Transverse colon (tissue), 4 donors: Measurements from ENCODE around the gene ZNF652. TPM values are rescaled to one million over a fixed set of nuclear protein-coding genes. Genes with fewer than 3 reads are reported as not detected.

Experiments used
- DNase-seq: peaks from one replicate; pipeline ENCODE4 v3.0.0-alpha.2; 2019
- H3K27ac ChIP-seq, 4 donors: fragments of 200-600 bp; sonication (generic); 2 replicates each; pipeline ENCODE4 v1.5.1; 2016 to 2018; ENCODE audit warnings: inconsistent platforms in 4 of 4
- H3K27me3 ChIP-seq: fragments of 200-600 bp; sonication (generic); 2 replicates; pipeline ENCODE4 v1.5.1; 2017; ENCODE audit warnings: inconsistent platforms
- H3K36me3 ChIP-seq, 4 donors: fragments of 200-600 bp; sonication (generic); 2 replicates each; pipeline ENCODE4 v1.5.1; 2017 to 2019; ENCODE audit warnings: inconsistent platforms in 4 of 4
- H3K4me1 ChIP-seq, 4 donors: fragments of 200-600 bp; sonication (generic); 2 replicates each; pipeline ENCODE4 v1.5.1; 2017 to 2020; ENCODE audit warnings: inconsistent platforms in 4 of 4
- H3K4me3 ChIP-seq, 4 donors: fragments of 200-600 bp; sonication (generic); 1 replicate in 1 of 4; 2 replicates in 3 of 4; pipeline versions ENCODE4 v1.5.1 to v1.6.1; 2017 to 2019; ENCODE audit warnings: inconsistent platforms in 4 of 4
- H3K9me3 ChIP-seq, 2 donors: fragments of 200-600 bp; sonication (generic); 2 replicates each; pipeline ENCODE4 v1.5.1; 2017 to 2019; ENCODE audit warnings: inconsistent platforms in 2 of 2
- CTCF ChIP-seq, 5 experiments: fragments of 200-600 bp in 3 of 5; fragments of 450-650 bp in 2 of 5; sonication (generic) in 3 of 5; IDR thresholded peaks; 1 replicate in 2 of 5; 2 replicates in 3 of 5; pipeline ENCODE4 v1.5.1; 2016 to 2017; ENCODE audit warnings: antibody characterized with exemption in 5 of 5, inconsistent platforms in 3 of 5, mild to moderate bottlenecking in 2 of 5, moderate library complexity in 1 of 5
- EP300 ChIP-seq: sonication (generic); formaldehyde crosslinking; IDR thresholded peaks from one replicate; pipeline ENCODE4 v1.6.1; 2017; ENCODE audit warnings: antibody characterized with exemption, low read depth
- POLR2A ChIP-seq: fragments of 450-650 bp; IDR thresholded peaks from one replicate; pipeline ENCODE4 v1.6.1; 2016; ENCODE audit warnings: antibody characterized with exemption, mild to moderate bottlenecking, moderate library complexity
- POLR2AphosphoS5 ChIP-seq, 3 donors: sonication (generic); formaldehyde crosslinking; IDR thresholded peaks; one replicate each; pipeline ENCODE4 v1.6.1; 2016; ENCODE audit warnings: antibody characterized with exemption in 3 of 3
- WGBS, 2 donors: methylation state at CpG; one replicate each; pipeline ENCODE4 v1.1.5; 2018; ENCODE audit warnings: low coverage in 1 of 2; 5-methylcytosine and 5-hydroxymethylcytosine counted together
- in situ Hi-C, 4 donors: fragments of 200-750 bp; cut with MboI; loops; one replicate each; pipeline versions ENCODE4 v1.15.0 to v1.15.1; 2017; ENCODE audit warnings: low sequenced_read_pairs in 3 of 4, low pct_ligation_motif_present in 1 of 4, low pct_unique_long_range_greater_than_20kb in 1 of 4
- intact Hi-C: fragments of 100-400 bp; cut with DNase I; formaldehyde crosslinking; loops from one replicate; pipeline ENCODE4 v1.15.1; 2023; ENCODE audit warnings: low total_unique reads
- total RNA-seq, 4 donors: library from RNA; depleted of rRNA; stranded (reverse); fragments of >200 nt; gene quantifications; one replicate each; pipeline ENCODE4 v1.1.0, GENCODE V29; 2016

The ZNF652 gene
- total RNA-seq, 4 donors from 2014 or later, result 25.8 to 55.6 (median 50.2) TPM

- WGBS, 2 donors, result 75 to 79% methylated on average over 2 to 6 of the region's 6 CpGs
- Histone ChIP-seq H3K4me1 (peaks cover 12 to 34% (median 15%) of the 10 kb centered on the region in 4 donors), H3K27me3 (no peaks in the 10 kb centered on the region), H3K4me3 (no peak overlapping the region), H3K27ac (peak overlapping the region in 3 of 4 donors; percentile 6 to 71 (median 61)), H3K36me3 (no peaks in the 10 kb centered on the region), H3K9me3 (no peaks in the 10 kb centered on the region)
- intact Hi-C loops, result no loop called here
- in situ Hi-C loops, result loop anchor here in 1 of 4 donors (10.0 kb wide), 1 partner anchor 73 kb away; no protein-coding TSS in a partner anchor
- DNase-seq, result peak; percentile 23
- TF ChIP-seq EP300 (no peak), POLR2AphosphoS5 (IDR thresholded peaks at IDR 0.05) (no peak), POLR2A (no peak), CTCF (IDR thresholded peaks at IDR 0.05) (no peak)
Observed at GRCh38 chr17:49388290-49388640, 26.2 kb upstream of the ZNF652 start.

GRCh38 chr17:49387498-49388289, 25.6 kb upstream of the ZNF652 start:
- no peaks in the 10 kb centered on the region for H3K36me3 ChIP-seq
- H3K27me3 ChIP-seq, result no peaks in the 10 kb centered on the region
- no peaks in the 10 kb centered on the region for H3K9me3 ChIP-seq
- H3K4me1 ChIP-seq, result peaks cover 12 to 34% (median 15%) of the 10 kb centered on the region in 4 donors
- H3K27ac ChIP-seq, result peak overlapping the region in 1 of 4 donors; percentile 71
- 82% methylated on average over 11 of the region's 11 CpGs; no CpG with 5 or more reads in 1 of the 2 donors for WGBS, 2 donors
- TF ChIP-seq CTCF (IDR thresholded peaks at IDR 0.05) (no peak), POLR2AphosphoS5 (IDR thresholded peaks at IDR 0.05) (no peak), EP300 (no peak), POLR2A (no peak)
- intact Hi-C loops (no loop called here), in situ Hi-C loops (loop anchor here in 1 of 4 donors (10.0 kb wide), 1 partner anchor 73 kb away; no protein-coding TSS in a partner anchor)
- DNase-seq, result no peak
- no peak overlapping the region for H3K4me3 ChIP-seq

GRCh38 chr17:49386373-49386772, 24.3 kb upstream of the ZNF652 start:
- Histone ChIP-seq H3K36me3 (no peaks in the 10 kb centered on the region), H3K27me3 (no peaks in the 10 kb centered on the region), H3K4me3 (no peak overlapping the region), H3K4me1 (peaks cover 12 to 28% (median 14%) of the 10 kb centered on the region in 4 donors), H3K27ac (no peak overlapping the region), H3K9me3 (no peaks in the 10 kb centered on the region)
- no peak for TF ChIP-seq EP300
- TF ChIP-seq POLR2AphosphoS5 (IDR thresholded peaks at IDR 0.05), result no peak
- no peak for TF ChIP-seq POLR2A
- WGBS, 2 donors, result 92 to 95% methylated on average over 7 to 10 of the region's 10 CpGs
- intact Hi-C loops, result no loop called here
- DNase-seq, result no peak
- in situ Hi-C loops, result loop anchor here in 1 of 4 donors (10.0 kb wide), 1 partner anchor 72 kb away; no protein-coding TSS in a partner anchor

- no peak overlapping the region for H3K27ac ChIP-seq
- TF ChIP-seq EP300 (no peak), POLR2A (no peak), POLR2AphosphoS5 (IDR thresholded peaks at IDR 0.05) (no peak), CTCF (IDR thresholded peaks at IDR 0.05) (no peak)
- no peaks in the 10 kb centered on the region for H3K27me3 ChIP-seq
- H3K4me3 ChIP-seq, result no peak overlapping the region
- in situ Hi-C loops, result loop anchor here in 1 of 4 donors (10.0 kb wide), 1 partner anchor 70 kb away; no protein-coding TSS in a partner anchor
- WGBS, 2 donors, result 92 to 93% methylated on average over 4 of the region's 4 CpGs
- H3K9me3 ChIP-seq, result no peaks in the 10 kb centered on the region
- no peaks in the 10 kb centered on the region for H3K36me3 ChIP-seq
- no peak for DNase-seq
- intact Hi-C loops, result no loop called here
- H3K4me1 ChIP-seq, result peaks cover 2 to 14% (median 3%) of the 10 kb centered on the region in 4 donors
Observed at GRCh38 chr17:49384951-49385350, 22.9 kb upstream of the ZNF652 start.
